ENCODE results near the gene PTGIS.

Gene PTGIS

GRCh38 chr20:49475292-49476015 lies 92.5 kb downstream of the PTGIS start:
- FAIRE-seq (peak; percentile 77), DNase-seq (ENCODE audit: low spot score) (no peak)

DNA sequence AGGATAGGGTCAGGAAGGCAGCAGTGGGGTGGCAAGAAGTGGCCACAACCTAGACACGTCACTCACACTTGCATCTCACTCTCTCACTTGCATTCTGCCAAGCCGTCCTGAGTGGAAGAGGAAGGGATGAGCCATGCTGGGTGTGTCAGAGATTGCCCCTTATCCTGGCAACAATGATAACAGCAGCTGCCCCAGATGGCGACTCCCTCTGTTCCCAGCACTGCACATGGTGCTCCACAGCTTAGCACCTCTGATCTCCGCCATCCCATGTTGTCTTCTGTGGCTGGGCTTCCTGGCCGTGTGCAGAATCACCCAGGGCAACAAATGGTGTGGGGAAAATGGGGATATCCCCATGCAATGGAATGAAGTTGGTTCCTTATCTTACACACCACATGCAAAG lies 96.5 kb downstream of the PTGIS start:
- peak; percentile 87 for FAIRE-seq
- no peak for DNase-seq (ENCODE audit: low spot score)

- DNase-seq (ENCODE audit: low spot score) (no peak), FAIRE-seq (no peak)
Observed at GRCh38 chr20:49470922-49471321, 97.0 kb downstream of the PTGIS start.

DNA sequence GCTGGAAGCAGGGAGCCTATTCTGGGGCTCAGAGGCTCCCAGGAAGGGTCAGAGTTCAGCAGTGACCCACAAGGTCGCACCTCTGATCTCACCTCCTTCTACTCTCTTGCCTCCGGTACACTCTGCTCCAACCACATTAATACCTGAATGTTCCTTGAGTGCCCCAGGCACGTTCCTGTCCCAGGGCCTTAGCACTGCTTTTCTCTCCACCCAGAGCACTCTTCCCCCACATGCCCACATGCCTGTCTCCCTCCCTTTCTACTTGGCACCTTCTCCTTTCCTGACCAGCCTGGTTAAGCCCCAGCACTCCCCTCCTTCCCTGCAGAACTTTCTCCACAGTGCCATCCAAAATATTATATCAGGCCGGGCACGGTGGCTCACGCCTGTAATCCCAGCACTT lies 98.9 kb downstream of the PTGIS start:
- DNase-seq (ENCODE audit: low spot score) (no peak), FAIRE-seq (no peak)

- FAIRE-seq (peak; percentile 65), DNase-seq (ENCODE audit: low spot score) (no peak)
Observed at GRCh38 chr20:49468412-49468811, 99.5 kb downstream of the PTGIS start.

- FAIRE-seq = no peak
- DNase-seq (ENCODE audit: low spot score) = no peak
Observed at GRCh38 chr20:49466114-49466912, 101.6 kb downstream of the PTGIS start.

DNA sequence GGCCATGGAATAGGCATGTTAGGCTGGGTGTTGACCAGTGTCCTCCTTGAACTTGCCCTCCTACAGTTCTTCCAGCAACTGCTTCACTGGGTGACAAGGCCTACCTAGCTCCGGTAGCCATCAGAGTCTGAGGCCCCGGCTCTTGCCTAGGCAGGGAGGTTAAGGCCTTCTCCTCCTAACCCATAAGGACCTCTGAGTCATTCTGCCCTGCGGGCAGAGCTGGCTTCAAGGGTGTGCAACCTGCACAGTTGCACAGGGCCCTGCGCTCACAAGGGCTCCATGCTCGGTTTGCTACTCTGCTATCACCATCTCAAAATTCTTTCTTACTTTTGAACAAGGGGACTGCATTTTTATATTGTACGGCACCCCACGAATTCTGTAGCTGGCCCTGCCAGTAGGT lies 103.4 kb downstream of the PTGIS start:
- FAIRE-seq = no peak
- no peak for DNase-seq (ENCODE audit: low spot score)

- FAIRE-seq = no peak
- DNase-seq (ENCODE audit: low spot score) = no peak
Observed at GRCh38 chr20:49462626-49463025, 105.3 kb downstream of the PTGIS start.

DNA sequence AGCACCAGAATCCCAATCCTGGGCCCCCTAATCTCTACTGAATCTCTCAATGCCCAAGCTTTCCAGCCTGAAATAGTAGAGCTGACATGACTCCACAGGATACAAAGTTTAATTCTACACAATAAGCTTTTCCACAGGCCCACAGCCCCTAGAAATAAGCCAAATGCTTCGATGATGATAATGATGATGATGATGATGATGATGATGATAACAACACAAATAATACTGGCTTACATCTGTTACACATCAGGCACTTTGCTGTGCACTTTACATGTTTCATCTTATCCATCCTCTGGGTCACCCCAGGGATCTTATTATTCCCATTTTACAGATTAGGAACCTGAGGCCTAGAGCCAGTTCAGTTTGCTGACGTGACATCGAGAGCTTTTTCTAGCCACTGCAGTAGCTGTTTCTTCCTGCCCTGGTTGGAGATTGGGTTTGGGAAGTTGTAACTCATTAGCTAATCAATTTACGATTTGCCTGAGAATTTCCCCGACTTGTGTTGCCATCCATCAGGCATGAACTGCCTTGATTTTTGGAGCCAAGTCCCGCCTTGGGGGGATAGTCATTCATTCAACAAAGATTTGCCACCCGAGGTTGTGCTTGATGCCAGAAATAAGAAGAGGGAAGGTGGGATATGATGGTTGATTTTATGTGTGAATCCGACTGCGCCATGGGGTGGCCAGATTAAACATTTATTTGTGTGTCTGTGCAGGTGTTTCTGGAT lies 105.9 kb downstream of the PTGIS start:
- no peak for DNase-seq (ENCODE audit: low spot score)

GRCh38 chr20:49460916-49461315 lies 107.0 kb downstream of the PTGIS start:
- DNase-seq (ENCODE audit: low spot score) = peak; percentile 80
- peak; percentile 77 for FAIRE-seq

More for the DNA sequence above, 105.9 kb downstream of the PTGIS start:
- FAIRE-seq = peak; percentile 61

DNA sequence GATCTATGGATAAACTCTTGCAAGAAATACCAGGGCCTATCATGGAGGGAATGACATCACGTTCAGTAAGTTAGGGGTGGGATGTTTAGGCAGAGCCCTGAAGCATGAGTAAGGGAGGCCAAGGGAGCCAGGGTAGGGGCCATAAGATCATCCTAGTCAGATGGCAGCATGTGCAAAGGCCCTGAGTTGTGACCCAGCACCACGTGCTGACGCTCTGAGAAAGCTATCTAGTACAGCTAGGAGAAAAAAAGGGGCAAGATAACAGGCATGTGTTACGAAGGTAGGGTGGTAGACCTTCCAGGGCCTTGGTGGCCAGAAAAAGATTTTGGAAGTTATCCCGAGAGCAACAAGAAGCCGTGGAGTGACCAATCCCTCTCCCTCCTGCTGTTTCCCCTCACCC lies 107.8 kb downstream of the PTGIS start:
- FAIRE-seq (no peak), DNase-seq (ENCODE audit: low spot score) (no peak)

DNA sequence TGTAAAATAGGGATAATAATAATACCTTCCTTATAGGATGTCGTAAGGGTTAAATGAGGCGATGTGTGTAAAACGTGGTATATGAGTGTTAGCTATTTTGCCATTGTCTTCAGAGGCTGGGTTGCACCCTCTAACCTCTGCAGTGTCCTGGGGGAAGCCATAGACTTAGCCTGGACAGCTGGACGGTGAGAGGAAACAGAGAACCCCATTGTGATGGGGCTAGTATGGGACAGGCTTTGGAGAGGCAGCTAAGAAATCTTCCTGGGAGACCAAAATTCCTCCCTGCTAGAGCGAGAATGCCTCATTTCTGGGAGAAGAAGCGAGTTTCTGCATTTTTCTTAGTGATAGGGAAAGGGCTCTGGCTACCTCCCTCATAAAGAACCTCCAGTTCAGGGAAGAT lies 108.3 kb downstream of the PTGIS start:
- DNase-seq (ENCODE audit: low spot score) (no peak), FAIRE-seq (no peak)

DNA sequence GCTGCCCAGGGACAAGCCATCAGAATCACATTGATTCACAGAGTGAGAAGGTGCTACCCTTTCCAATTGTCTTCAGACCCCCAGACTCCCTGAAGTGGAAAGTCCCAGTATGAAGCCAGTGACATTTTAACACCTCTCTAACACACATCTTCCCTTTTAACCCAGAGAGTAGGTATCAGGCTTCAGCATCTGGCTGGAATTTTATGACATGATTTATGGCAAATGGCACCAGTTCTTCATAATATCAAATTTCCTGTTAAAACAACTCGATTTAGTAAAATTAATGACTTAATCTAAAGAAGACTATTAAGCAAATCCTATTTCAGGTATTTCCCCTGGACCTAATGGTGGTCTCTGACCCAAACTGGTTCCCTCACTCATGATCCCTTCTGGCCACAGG lies 110.5 kb downstream of the PTGIS start:
- FAIRE-seq (no peak), DNase-seq (ENCODE audit: low spot score) (no peak)

DNA sequence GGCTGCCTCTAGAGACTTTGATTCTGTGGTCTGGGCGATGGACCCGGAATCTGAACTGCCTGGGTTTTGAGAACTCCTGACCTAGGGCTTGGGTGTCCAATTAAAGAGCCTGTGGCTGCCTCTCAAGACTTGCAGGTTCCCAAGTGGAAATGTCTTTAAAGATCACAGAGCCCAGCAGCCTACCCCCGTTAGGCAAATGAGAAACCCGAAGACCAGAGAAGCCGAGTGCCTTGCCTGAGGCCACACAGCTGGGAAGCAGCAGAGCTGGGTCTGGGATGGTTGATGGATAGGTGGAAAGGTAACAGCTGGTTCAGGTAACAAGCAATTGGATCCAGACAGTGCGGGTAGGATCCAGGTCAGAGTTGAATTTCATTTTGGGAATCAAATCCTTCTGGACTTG lies 111.3 kb downstream of the PTGIS start:
- no peak for FAIRE-seq

DNA sequence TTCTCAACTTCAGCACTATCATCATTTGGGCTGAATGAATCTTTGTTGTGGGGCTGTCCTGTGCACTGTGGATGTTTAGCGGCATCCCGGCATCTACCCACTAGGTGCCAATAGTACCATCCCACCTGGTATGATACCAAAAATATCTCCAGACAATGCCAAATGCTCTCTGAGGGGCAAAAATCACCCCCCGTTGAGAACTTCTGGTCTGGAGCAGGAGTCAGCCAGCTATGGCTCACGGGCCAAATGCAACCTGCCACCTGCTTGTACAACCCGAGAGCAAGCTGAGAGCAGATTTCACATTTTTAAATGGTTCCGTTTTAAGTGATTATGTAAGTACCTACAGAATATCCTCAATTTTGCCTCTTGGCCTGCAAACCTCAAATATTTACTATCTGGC lies 112.2 kb downstream of the PTGIS start:
- DNase-seq (ENCODE audit: low spot score) (no peak), FAIRE-seq (no peak)

More for the DNA sequence above, 111.3 kb downstream of the PTGIS start:
- DNase-seq (ENCODE audit: low spot score) = no peak
